HG02588 (cell line): ENCODE measurements around the gene TMCC1.
"Not testable (repeated sequence)": the region's sequence is repeated elsewhere in the genome, so short reads cannot be mapped to it uniquely, and the experiment has no call there.

Experiments
- ATAC-seq: cut with Tn5 transposase; IDR thresholded peaks from one replicate; pipeline ENCODE4 v1.9.1; 2021; ENCODE audit warnings: mild to moderate bottlenecking, moderate library complexity; ENCODE audit not compliant: unreplicated experiment

The TMCC1 gene

DNA sequence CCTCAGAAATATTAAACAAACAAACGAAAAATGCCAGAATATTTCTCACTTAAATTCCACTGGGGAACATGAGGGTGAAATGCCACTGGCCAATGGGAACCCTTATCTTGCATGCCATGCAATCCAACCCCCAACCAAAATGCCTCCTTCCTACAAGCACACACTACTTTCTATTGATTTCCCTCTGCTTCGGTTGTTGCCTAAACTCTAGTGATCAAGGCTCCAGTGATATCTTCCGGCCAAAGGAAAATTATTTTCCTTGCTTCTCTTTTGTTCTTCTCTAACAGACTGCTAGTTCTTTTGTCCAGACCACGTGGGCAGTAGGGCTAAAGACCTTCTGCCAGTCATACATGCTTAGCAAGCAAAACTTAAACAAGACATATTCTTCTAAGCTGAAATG lies 115.7 kb downstream of the TMCC1 start:
- no peak for ATAC-seq

DNA sequence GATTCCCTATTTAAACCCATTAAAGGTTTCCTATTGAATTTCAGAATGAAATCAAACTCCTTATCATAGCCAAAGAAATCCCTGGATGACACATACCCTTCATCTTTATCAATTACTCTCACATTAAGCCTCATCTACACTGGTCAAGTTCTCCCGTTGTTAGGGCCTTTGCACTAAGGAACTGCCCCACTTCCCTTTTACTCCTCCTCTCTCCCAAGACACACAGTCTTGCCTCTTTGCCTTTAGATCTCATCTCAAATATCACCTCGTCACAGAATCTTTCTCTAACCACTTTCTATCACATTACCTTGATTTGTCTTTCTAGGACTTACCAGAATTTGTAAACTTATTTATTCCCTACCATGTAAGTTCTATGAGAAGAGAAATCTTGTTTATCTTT lies 117.6 kb downstream of the TMCC1 start:
- no peak for ATAC-seq

GRCh38 chr3:129773691-129774663 lies 119.5 kb downstream of the TMCC1 start:
- no peak for ATAC-seq

DNA sequence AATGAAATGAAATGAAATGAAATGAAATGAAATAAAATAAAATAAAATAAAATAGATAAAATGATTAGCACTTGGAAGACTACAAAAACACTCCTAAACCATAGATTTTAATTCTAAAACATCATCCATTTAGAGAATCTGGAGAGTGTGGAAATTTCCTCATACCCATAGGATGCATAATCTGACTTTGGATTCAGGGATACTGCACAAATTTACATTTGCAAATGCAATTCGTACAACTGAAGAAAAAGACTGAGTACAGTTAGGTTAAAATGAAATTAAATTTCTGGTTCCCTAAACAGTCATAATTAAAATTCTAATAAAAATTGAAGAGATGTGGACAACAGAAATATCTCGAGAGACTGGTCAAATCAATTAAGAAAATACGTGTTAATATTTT lies 122.9 kb downstream of the TMCC1 start:
- no peak for ATAC-seq

DNA sequence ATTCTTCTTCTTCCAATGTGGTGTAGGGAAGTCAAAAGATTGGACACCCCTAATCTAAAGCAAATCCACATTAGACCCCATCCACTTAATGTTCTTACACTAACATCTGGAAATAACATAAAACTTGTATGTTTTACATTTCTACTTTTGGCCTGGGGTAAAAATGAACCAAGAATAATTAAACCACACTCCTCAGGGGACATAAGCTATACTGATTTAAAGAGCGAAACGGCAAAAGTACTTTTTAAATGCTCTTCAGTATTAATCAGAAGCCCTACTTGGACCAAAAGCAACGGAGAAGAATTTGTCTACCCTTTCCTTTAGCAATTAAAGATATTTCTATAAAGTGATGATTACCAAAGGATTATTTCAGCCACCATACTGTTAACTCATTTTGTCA lies 123.9 kb downstream of the TMCC1 start:
- ATAC-seq = no peak

GRCh38 chr3:129768728-129769127 lies 124.8 kb downstream of the TMCC1 start:
- no peak for ATAC-seq

- no peak for ATAC-seq
Observed at GRCh38 chr3:129766135-129766534, 127.4 kb downstream of the TMCC1 start.

DNA sequence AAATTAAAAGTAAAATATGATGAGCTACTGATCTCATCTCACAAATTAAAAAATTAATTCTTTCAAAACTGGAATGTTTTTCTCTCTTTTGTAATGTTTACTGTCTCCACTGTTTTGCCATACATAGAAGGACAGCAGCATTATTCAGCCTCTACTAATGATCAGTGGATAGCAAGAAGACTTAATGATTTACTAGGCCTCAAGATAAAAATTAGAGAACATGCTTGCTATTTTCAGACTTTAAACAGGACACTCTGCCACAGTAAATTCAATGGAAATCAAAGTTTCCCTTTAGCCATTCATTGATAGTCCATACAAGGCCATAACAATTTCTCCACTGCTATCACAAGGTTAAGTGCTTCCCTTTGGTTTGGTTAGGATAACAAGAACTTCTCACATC lies 129.4 kb downstream of the TMCC1 start:
- ATAC-seq = no peak

GRCh38 chr3:129758785-129759320 lies 134.7 kb downstream of the TMCC1 start:
- no peak for ATAC-seq

GRCh38 chr3:129758306-129758705 lies 135.2 kb downstream of the TMCC1 start:
- ATAC-seq = no peak

- ATAC-seq = no peak
Observed at GRCh38 chr3:129756871-129757270, 136.6 kb downstream of the TMCC1 start.

GRCh38 chr3:129751105-129751504 lies 142.4 kb downstream of the TMCC1 start:
- ATAC-seq = not testable (repeated sequence)

GRCh38 chr3:129749692-129750091 lies 143.8 kb downstream of the TMCC1 start:
- no peak for ATAC-seq

DNA sequence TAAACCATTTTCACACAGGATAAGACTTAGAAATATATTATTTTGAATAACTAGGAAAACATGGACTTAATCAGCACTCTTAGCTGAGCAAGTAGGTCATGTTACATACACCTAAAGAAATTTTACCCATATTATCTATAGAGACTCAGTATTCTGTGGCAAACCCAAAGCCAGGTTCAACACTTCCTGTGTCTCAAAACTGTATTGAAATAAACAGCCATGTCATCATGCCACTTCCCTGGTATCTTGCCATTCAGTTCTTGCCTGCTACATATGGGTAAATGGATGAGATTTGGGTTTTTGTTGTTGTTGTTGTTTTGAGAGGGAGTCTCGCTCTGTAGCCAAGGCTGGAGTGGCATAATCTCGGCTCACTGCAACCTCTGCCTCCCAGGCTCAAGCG lies 145.5 kb downstream of the TMCC1 start:
- ATAC-seq = no peak

GRCh38 chr3:129747136-129747535 lies 146.4 kb downstream of the TMCC1 start:
- ATAC-seq = no peak

- no peak for ATAC-seq
Observed at GRCh38 chr3:129746629-129747028, 146.9 kb downstream of the TMCC1 start.

DNA sequence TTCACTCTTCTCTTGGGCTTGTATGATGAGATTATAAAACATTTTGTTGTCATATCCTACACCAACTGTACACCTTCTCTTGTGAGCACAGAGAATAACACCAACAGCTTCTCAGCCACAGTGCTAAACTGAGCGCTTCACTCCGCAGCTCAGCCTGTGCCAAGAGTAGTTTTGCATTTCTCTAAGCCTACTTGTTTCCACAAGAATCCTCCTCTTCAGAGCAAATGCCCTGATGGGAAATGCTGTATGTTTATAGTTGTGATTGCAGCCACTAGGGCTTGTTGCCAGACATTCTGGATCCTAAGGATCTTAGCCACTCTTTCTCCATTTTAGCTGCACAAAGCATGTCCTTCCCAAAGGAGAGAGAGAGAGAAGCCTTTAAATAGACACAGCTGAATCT lies 148.3 kb downstream of the TMCC1 start:
- ATAC-seq = no peak

DNA sequence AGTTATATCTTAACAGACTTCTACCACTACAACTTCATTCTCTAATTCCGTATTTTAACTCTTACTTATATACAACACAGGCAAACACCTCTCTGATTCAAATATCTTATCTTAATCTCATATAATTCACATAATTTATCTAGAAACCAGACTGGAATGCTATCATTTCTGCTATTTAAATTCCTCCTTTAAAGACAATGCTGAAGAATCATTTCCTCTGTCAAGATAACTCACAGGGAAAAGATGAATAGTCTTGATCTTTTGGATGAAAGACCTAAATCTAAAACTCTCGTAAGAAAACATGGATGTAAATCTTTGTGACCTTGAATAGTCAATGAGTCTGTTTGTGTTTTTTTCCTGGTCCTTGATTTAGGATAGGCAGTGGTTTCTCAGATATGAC lies 151.7 kb downstream of the TMCC1 start:
- ATAC-seq = no peak

DNA sequence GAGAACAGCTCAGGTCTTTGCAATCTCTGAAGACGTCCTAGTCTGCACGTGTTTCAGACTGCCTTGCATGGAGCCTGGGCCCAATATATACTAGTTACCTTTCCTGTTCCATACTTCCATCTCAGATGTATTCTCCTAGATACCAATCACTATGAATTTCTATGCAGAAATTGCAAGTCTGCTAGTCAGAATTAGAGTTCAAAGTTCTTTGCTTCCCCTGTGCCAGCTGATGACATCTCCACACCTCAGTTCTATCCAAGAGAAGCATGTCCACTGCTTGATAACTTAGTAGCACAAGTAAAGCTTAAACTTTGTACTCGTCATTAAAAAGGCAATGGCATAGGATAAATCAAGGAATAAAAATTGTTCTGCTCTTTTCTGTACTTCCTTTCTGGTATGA lies 153.4 kb downstream of the TMCC1 start:
- ATAC-seq = no peak

DNA sequence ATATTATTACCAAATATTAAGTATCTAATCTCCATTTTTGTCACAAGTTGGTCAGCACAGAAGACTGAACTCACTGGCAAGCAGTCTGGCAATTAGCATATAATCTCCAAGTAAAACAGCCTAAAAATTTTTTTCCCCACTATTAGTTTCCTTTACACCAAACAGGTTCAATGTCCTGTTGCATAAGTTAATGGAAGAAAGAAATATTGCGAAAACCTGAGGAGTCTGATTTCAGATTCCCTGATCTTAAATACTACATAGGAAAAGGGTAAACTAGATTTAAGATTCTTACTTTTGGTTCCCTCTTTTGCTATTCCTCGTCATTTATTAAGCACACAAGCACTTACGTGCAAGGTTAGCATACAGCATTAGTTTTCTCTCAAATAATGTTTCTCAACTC lies 153.9 kb downstream of the TMCC1 start:
- ATAC-seq = no peak

GRCh38 chr3:129738172-129738571 lies 155.3 kb downstream of the TMCC1 start:
- no peak for ATAC-seq

GRCh38 chr3:129736070-129736469 lies 157.4 kb downstream of the TMCC1 start:
- ATAC-seq = no peak
